CD4-positive, alpha-beta memory T cell (primary cell): Measurements from ENCODE around the gene METTL26. TPM values are rescaled to one million over a fixed set of nuclear protein-coding genes. Genes with fewer than 3 reads are reported as not detected.

Experiments
- CTCF ChIA-PET: fragments of 350-600 bp; sonication (Branson Sonifier 250); formaldehyde crosslinking; loops from one replicate; lab custom pipeline; 2021; ENCODE audit warnings: inconsistent platforms; ENCODE audit not compliant: partially characterized antibody; lab: Charles Lee
- POLR2A ChIA-PET: fragments of 350-600 bp; sonication (Branson Sonifier 250); formaldehyde crosslinking; loops from one replicate; lab custom pipeline; 2021; ENCODE audit not compliant: partially characterized antibody; lab: Charles Lee
- DNase-seq, 5 donors: peaks; one replicate each; pipeline versions ENCODE4 v3.0.0 to v3.0.0-alpha.2; 2020 to 2022; ENCODE audit warnings: mixed read lengths in 1 of 5
- H3K27ac ChIP-seq: one replicate; pipeline ENCODE4 v1.7.0; 2013; ENCODE audit warnings: low read depth, low read length
- H3K27me3 ChIP-seq: 2 replicates; pipeline ENCODE4 v1.7.0; 2013; ENCODE audit warnings: mild to moderate bottlenecking, low read length, moderate library complexity; ENCODE audit not compliant: insufficient read depth
- H3K36me3 ChIP-seq: 2 replicates; pipeline ENCODE4 v1.7.0; 2013; ENCODE audit warnings: mild to moderate bottlenecking, low read length, moderate library complexity; ENCODE audit not compliant: insufficient read depth
- H3K4me1 ChIP-seq: 2 replicates; pipeline ENCODE4 v1.7.0; 2013; ENCODE audit warnings: mild to moderate bottlenecking, low read length, moderate library complexity; ENCODE audit not compliant: insufficient read depth
- H3K4me3 ChIP-seq, 2 donors: one replicate each; pipeline ENCODE4 v1.7.0; 2013; ENCODE audit warnings: low read length in 2 of 2, mild to moderate bottlenecking in 1 of 2
- H3K9me3 ChIP-seq, 2 donors: one replicate each; pipeline ENCODE4 v1.7.0; 2013; ENCODE audit warnings: low read length in 2 of 2, control low read depth in 1 of 2; ENCODE audit not compliant: control insufficient read depth in 1 of 2
- H3K27ac Mint-ChIP-seq, 7 donors: one replicate each; pipeline ENCODE4 v1.8.0; 2020 to 2021; ENCODE audit warnings: mixed read lengths in 7 of 7, mild to moderate bottlenecking in 6 of 7, inconsistent platforms in 3 of 7, moderate library complexity in 3 of 7
- H3K27me3 Mint-ChIP-seq, 2 donors: one replicate each; pipeline ENCODE4 v1.8.0; 2020 to 2021; ENCODE audit warnings: mixed read lengths in 2 of 2
- H3K36me3 Mint-ChIP-seq, 2 donors: one replicate each; pipeline ENCODE4 v1.8.0; 2020 to 2021; ENCODE audit warnings: mixed read lengths in 2 of 2, inconsistent platforms in 1 of 2, mild to moderate bottlenecking in 1 of 2
- H3K4me1 Mint-ChIP-seq, 4 donors: one replicate each; pipeline ENCODE4 v1.8.0; 2020 to 2021; ENCODE audit warnings: mixed read lengths in 4 of 4, mild to moderate bottlenecking in 1 of 4
- H3K4me3 Mint-ChIP-seq, 8 donors: one replicate each; pipeline ENCODE4 v1.8.0; 2020 to 2021; ENCODE audit warnings: mixed read lengths in 8 of 8, mild to moderate bottlenecking in 7 of 8, moderate library complexity in 6 of 8, inconsistent platforms in 3 of 8
- H3K9me3 Mint-ChIP-seq, 8 donors: one replicate each; pipeline ENCODE4 v1.8.0; 2020 to 2021; ENCODE audit warnings: mixed read lengths in 8 of 8, mild to moderate bottlenecking in 5 of 8, inconsistent platforms in 3 of 8, moderate library complexity in 1 of 8
- intact Hi-C: fragments of 100-400 bp; cut with micrococcal nuclease; formaldehyde crosslinking; loops from one replicate; pipeline ENCODE4 v1.15.1; 2023
- polyA plus RNA-seq, 2 donors: library from polyadenylated mRNA; unstranded; fragments of 300-500 nt; fragmentation: Illumina TruSeq; gene quantifications; one replicate each; pipeline ENCODE4 v1.2.3, GENCODE V29; 2021
- total RNA-seq, 2 experiments: library from RNA; stranded (reverse); gene quantifications; one replicate each; pipeline ENCODE4 v1.2.3, GENCODE V29; 2021

METTL26 gene
- total and polyA plus RNA-seq, 4 experiments from 2014 or later: 68.4 to 106 (median 82.1) TPM

GRCh38 chr16:595942-596735 lies 40.0 kb downstream of the METTL26 start:
- POLR2A ChIA-PET: no interaction called here
- intact Hi-C loops: no loop called here
- H3K27me3 Mint-ChIP-seq: no peaks in the 10 kb centered on the region
- no peak overlapping the region for H3K4me3 Mint-ChIP-seq
- Histone ChIP-seq H3K9me3 (no peaks in the 10 kb centered on the region), H3K27ac (no peak overlapping the region), H3K4me1 (peaks cover 7% of the 10 kb centered on the region), H3K4me3 (no peak overlapping the region), H3K27me3 (no peaks in the 10 kb centered on the region), H3K36me3 (peaks cover 7% of the 10 kb centered on the region)
- CTCF ChIA-PET: interaction anchor here (1.6 kb wide), 1 partner anchor 13 kb away, joined by 4 read pairs; no protein-coding TSS in a partner anchor
- H3K36me3 Mint-ChIP-seq: peaks cover 3 to 11% of the 10 kb centered on the region in 2 donors
- H3K4me1 Mint-ChIP-seq: peaks cover 15 to 39% (median 16%) of the 10 kb centered on the region in 4 donors
- DNase-seq: no peak
- H3K27ac Mint-ChIP-seq: peak overlapping the region in 2 of 7 donors; percentile 37 to 57
- peaks cover 0 to 2% (median 0%) of the 10 kb centered on the region in 8 donors for H3K9me3 Mint-ChIP-seq

- POLR2A ChIA-PET: interaction anchor here (1.5 kb wide), 1 partner anchor 42 kb away, joined by 4 read pairs; the partner anchor contains the start of gene METTL26
- Mint-ChIP-seq H3K27ac (no peak overlapping the region), H3K27me3 (no peaks in the 10 kb centered on the region), H3K36me3 (peaks cover 3 to 15% of the 10 kb centered on the region in 2 donors), H3K9me3 (peaks cover 0 to 2% (median 0%) of the 10 kb centered on the region in 8 donors), H3K4me1 (peaks cover 20 to 45% (median 21%) of the 10 kb centered on the region in 4 donors), H3K4me3 (no peak overlapping the region)
- Histone ChIP-seq H3K27ac (no peak overlapping the region), H3K4me3 (no peak overlapping the region), H3K9me3 (no peaks in the 10 kb centered on the region), H3K36me3 (peaks cover 7% of the 10 kb centered on the region), H3K4me1 (peaks cover 15% of the 10 kb centered on the region), H3K27me3 (no peaks in the 10 kb centered on the region)
- CTCF ChIA-PET: interaction anchor here (1.6 kb wide), 1 partner anchor 14 kb away, joined by 4 read pairs; no protein-coding TSS in a partner anchor
- intact Hi-C loops: no loop called here
- no peak for DNase-seq
These were observed 41.0 kb downstream of the METTL26 start for GRCh38 chr16:595094-595528.

- peak overlapping the region in 1 of 7 donors; percentile 70 for H3K27ac Mint-ChIP-seq
- no peaks in the 10 kb centered on the region for H3K27me3 ChIP-seq
- no peaks in the 10 kb centered on the region for H3K9me3 ChIP-seq
- peaks cover 3 to 20% of the 10 kb centered on the region in 2 donors for H3K36me3 Mint-ChIP-seq
- intact Hi-C loops: no loop called here
- peak overlapping the region in 4 of 8 donors; percentile 24 to 59 (median 42) for H3K4me3 Mint-ChIP-seq
- DNase-seq: no peak
- H3K27me3 Mint-ChIP-seq: no peaks in the 10 kb centered on the region
- H3K27ac ChIP-seq: no peak overlapping the region
- ChIA-PET CTCF (no interaction called here), POLR2A (interaction anchor here (1.5 kb wide), 1 partner anchor 43 kb away, joined by 4 read pairs; the partner anchor contains the start of gene METTL26)
- H3K4me3 ChIP-seq: no peak overlapping the region
- H3K9me3 Mint-ChIP-seq: peaks cover 0 to 5% (median 0%) of the 10 kb centered on the region in 8 donors
- H3K4me1 ChIP-seq: peaks cover 15% of the 10 kb centered on the region
- H3K4me1 Mint-ChIP-seq: peaks cover 21 to 45% (median 25%) of the 10 kb centered on the region in 4 donors
- H3K36me3 ChIP-seq: peaks cover 4% of the 10 kb centered on the region
These were observed 42.3 kb downstream of the METTL26 start for GRCh38 chr16:593807-594206.

- DNase-seq: no peak
- Histone ChIP-seq H3K4me3 (no peak overlapping the region), H3K4me1 (peaks cover 16% of the 10 kb centered on the region), H3K36me3 (peaks cover 4% of the 10 kb centered on the region), H3K9me3 (no peaks in the 10 kb centered on the region), H3K27ac (no peak overlapping the region), H3K27me3 (no peaks in the 10 kb centered on the region)
- no peaks in the 10 kb centered on the region for H3K27me3 Mint-ChIP-seq
- H3K27ac Mint-ChIP-seq: peak overlapping the region in 2 of 7 donors; percentile 18 to 70
- peaks cover 3 to 22% of the 10 kb centered on the region in 2 donors for H3K36me3 Mint-ChIP-seq
- intact Hi-C loops: no loop called here
- CTCF ChIA-PET: no interaction called here
- peaks cover 22 to 47% (median 27%) of the 10 kb centered on the region in 4 donors for H3K4me1 Mint-ChIP-seq
- POLR2A ChIA-PET: no interaction called here
- peak overlapping the region in 5 of 8 donors; percentile 24 to 59 (median 39) for H3K4me3 Mint-ChIP-seq
- H3K9me3 Mint-ChIP-seq: peaks cover 0 to 5% (median 0%) of the 10 kb centered on the region in 8 donors
These were observed 42.7 kb downstream of the METTL26 start for GRCh38 chr16:593406-593805.

GRCh38 chr16:592518-593306 lies 43.4 kb downstream of the METTL26 start:
- Mint-ChIP-seq H3K4me1 (peaks cover 22 to 54% (median 32%) of the 10 kb centered on the region in 4 donors), H3K36me3 (peaks cover 3 to 22% of the 10 kb centered on the region in 2 donors), H3K4me3 (no peak overlapping the region), H3K27me3 (no peaks in the 10 kb centered on the region), H3K9me3 (peaks cover 0 to 5% (median 0%) of the 10 kb centered on the region in 8 donors), H3K27ac (peak overlapping the region in 1 of 7 donors; percentile 37)
- peaks cover 4% of the 10 kb centered on the region for H3K36me3 ChIP-seq
- POLR2A ChIA-PET: no interaction called here
- no peak overlapping the region for H3K27ac ChIP-seq
- CTCF ChIA-PET: no interaction called here
- intact Hi-C loops: no loop called here
- no peaks in the 10 kb centered on the region for H3K9me3 ChIP-seq
- H3K4me1 ChIP-seq: peaks cover 23% of the 10 kb centered on the region
- no peak overlapping the region for H3K4me3 ChIP-seq
- no peaks in the 10 kb centered on the region for H3K27me3 ChIP-seq
- peak in 1 of 5 donors; percentile 4 for DNase-seq

- peak overlapping the region; percentile 12 to 93 (median 50) for H3K4me3 Mint-ChIP-seq
- H3K27ac ChIP-seq: no peak overlapping the region
- peaks cover 0 to 5% (median 0%) of the 10 kb centered on the region in 8 donors for H3K9me3 Mint-ChIP-seq
These were observed 44.1 kb downstream of the METTL26 start for GRCh38 chr16:591892-592517.

More at GRCh38 chr16:591892-592517, 44.1 kb downstream of the METTL26 start:
- peak overlapping the region in 1 of 7 donors; percentile 71 for H3K27ac Mint-ChIP-seq
- Histone ChIP-seq H3K4me3 (no peak overlapping the region), H3K4me1 (peaks cover 27% of the 10 kb centered on the region), H3K27me3 (no peaks in the 10 kb centered on the region), H3K9me3 (no peaks in the 10 kb centered on the region), H3K36me3 (peaks cover 4% of the 10 kb centered on the region)
- H3K27me3 Mint-ChIP-seq: no peaks in the 10 kb centered on the region
- ChIA-PET CTCF (no interaction called here), POLR2A (interaction anchor here (0.7 kb wide), 1 partner anchor 96 kb away, joined by 3 read pairs; no protein-coding TSS in a partner anchor)
- DNase-seq: no peak
- H3K36me3 Mint-ChIP-seq: peaks cover 2 to 21% of the 10 kb centered on the region in 2 donors
- intact Hi-C loops: no loop called here
- H3K4me1 Mint-ChIP-seq: peaks cover 23 to 59% (median 35%) of the 10 kb centered on the region in 4 donors
